ENCODE results near the gene C11orf91. TPM values are rescaled to one million over a fixed set of nuclear protein-coding genes. Genes with fewer than 3 reads are reported as not detected.

The C11orf91 gene
- total and polyA plus RNA-seq, 12 donors = 0.22 to 0.27 TPM; not detected in 10

DNA sequence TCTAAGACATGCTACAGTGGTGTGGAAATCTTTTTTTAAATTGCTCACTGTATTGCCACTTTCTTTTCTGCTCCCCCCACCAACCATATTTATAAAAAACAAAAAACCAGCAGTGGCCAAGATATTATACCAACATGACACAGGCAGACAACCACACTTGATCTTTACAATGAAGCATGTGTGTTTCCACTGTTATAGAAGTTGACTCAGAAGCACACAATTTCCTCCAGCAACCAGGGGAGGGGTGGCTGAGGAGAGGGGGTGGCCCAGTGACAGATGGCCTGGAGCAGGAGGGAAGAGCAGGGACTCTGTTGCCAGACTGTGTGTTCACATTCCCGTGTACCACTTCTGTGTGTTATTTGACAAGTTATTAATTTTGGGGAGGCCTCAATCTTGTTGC, 20.8 kb upstream of the C11orf91 start:
- intact Hi-C loops (cut with DNase I) = no loop called here
- DNase-seq = no peak
- H3K4me3 ChIP-seq = no peak overlapping the region
- peaks cover 31 to 40% of the 10 kb centered on the region in 2 donors for H3K4me1 ChIP-seq (replicated peaks in 1 of 2)
- H3K36me3 ChIP-seq (replicated peaks in 1 of 2) = peaks cover 0 to 48% of the 10 kb centered on the region in 2 donors
- 0 to 39% (median 28%) methylated on average over 1 of the region's 1 CpG for WGBS, 4 donors
- H3K9me3 ChIP-seq (replicated peaks in 1 of 3) = no peaks in the 10 kb centered on the region
- TF ChIP-seq CTCF (IDR thresholded peaks at IDR 0.05) (no peak), POLR2A (IDR thresholded peaks at IDR 0.05) (no peak)
- H3K27ac ChIP-seq = peak overlapping the region in 3 of 5 donors; percentile 10 to 88 (median 76)
- H3K27me3 ChIP-seq = no peaks in the 10 kb centered on the region

GRCh38 chr11:33719587-33719986, 19.0 kb upstream of the C11orf91 start:
- no peaks in the 10 kb centered on the region for H3K27me3 ChIP-seq
- no peak overlapping the region for H3K27ac ChIP-seq
- H3K4me1 ChIP-seq (replicated peaks in 1 of 2) = peaks cover 24 to 33% of the 10 kb centered on the region in 2 donors
- 74 to 79% (median 77%) methylated on average over 5 of the region's 5 CpGs for WGBS, 4 donors
- intact Hi-C loops (cut with DNase I) = no loop called here
- TF ChIP-seq CTCF (IDR thresholded peaks at IDR 0.05) = no peak
- no peak for TF ChIP-seq POLR2A (IDR thresholded peaks at IDR 0.05)
- H3K36me3 ChIP-seq (replicated peaks in 1 of 2) = peaks cover 0 to 53% of the 10 kb centered on the region in 2 donors
- no peaks in the 10 kb centered on the region for H3K9me3 ChIP-seq (replicated peaks in 1 of 3)
- DNase-seq = no peak
- no peak overlapping the region for H3K4me3 ChIP-seq

- Histone ChIP-seq H3K27me3 (no peaks in the 10 kb centered on the region), H3K4me1 (replicated peaks in 1 of 2) (peaks cover 12 to 24% of the 10 kb centered on the region in 2 donors), H3K36me3 (replicated peaks in 1 of 2) (peaks cover 0 to 63% of the 10 kb centered on the region in 2 donors), H3K27ac (no peak overlapping the region), H3K4me3 (no peak overlapping the region), H3K9me3 (replicated peaks in 1 of 3) (no peaks in the 10 kb centered on the region)
- TF ChIP-seq CTCF (IDR thresholded peaks at IDR 0.05) = no peak
- TF ChIP-seq POLR2A (IDR thresholded peaks at IDR 0.05) = no peak
- intact Hi-C loops (cut with DNase I) = no loop called here
- 66 to 88% (median 83%) methylated on average over 2 of the region's 2 CpGs for WGBS, 4 donors
- DNase-seq = no peak
These were observed 17.8 kb upstream of the C11orf91 start for GRCh38 chr11:33718440-33718839.

GRCh38 chr11:33716243-33716642, 15.6 kb upstream of the C11orf91 start:
- DNase-seq = peak in 3 of 7 donors; percentile 22 to 53 (median 43)
- Histone ChIP-seq H3K27ac (peak overlapping the region in 1 of 5 donors; percentile 3), H3K27me3 (no peaks in the 10 kb centered on the region), H3K36me3 (replicated peaks in 1 of 2) (peaks cover 0 to 61% of the 10 kb centered on the region in 2 donors), H3K9me3 (replicated peaks in 1 of 3) (no peaks in the 10 kb centered on the region), H3K4me1 (replicated peaks in 1 of 2) (peaks cover 0 to 18% of the 10 kb centered on the region in 2 donors), H3K4me3 (no peak overlapping the region)
- no peak for TF ChIP-seq POLR2A (IDR thresholded peaks at IDR 0.05)
- TF ChIP-seq CTCF (IDR thresholded peaks at IDR 0.05) = peak in 5 of 6 experiments; percentile 28 to 46 (median 42)
- WGBS, 4 donors = 31 to 47% (median 36%) methylated on average over 2 of the region's 2 CpGs
- intact Hi-C loops (cut with DNase I) = no loop called here
